Measurements from ENCODE around the gene GSG1L. TPM values are rescaled to one million over a fixed set of nuclear protein-coding genes. Genes with fewer than 3 reads are reported as not detected.

The GSG1L gene
- total RNA-seq, 2 donors from 2014 or later, result 13.9 to 34.7 TPM

DNA sequence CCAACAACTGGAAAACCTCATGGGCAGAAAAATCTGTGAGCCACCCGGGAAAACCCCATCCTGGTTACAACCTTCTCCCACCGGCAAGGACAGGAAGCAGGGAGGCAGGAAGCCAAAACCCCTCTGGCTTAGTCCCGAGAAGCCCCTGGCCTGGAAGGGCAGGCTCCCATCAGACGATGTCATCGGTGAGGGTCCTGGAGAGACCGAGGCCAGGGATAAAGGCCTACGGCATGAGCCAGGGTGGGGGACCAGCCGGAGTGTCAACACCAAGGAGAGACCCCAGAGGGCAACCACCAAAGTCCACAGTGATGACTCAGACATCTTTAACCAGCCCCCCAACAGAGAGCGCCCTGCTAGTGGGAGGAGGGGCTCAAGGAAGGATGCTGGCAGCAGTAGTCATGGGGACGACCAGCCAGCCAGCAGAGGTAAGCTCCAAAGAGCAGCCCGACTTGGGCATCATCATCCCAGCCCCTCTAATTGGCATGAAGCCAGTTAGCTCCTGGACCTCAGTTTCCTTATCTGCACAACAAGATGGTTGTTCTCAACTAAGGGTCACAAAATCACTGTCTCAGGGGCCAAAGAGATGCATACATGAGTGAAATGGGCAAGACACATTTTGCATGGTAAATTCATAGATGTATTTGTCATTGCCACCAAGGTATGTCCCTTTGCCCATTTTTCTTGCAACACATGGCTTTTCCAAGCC is 322.9 kb downstream of the GSG1L start:
- Histone ChIP-seq H3K4me1 (no peaks in the 10 kb centered on the region), H3K9me3 (no peaks in the 10 kb centered on the region), H3K27me3 (no peaks in the 10 kb centered on the region), H3K4me3 (no peak overlapping the region), H3K36me3 (peaks cover 5% of the 10 kb centered on the region), H3K27ac (no peak overlapping the region)
- DNase-seq (ENCODE audit: low spot score), result no peak
- TF ChIP-seq, protein P1, sequence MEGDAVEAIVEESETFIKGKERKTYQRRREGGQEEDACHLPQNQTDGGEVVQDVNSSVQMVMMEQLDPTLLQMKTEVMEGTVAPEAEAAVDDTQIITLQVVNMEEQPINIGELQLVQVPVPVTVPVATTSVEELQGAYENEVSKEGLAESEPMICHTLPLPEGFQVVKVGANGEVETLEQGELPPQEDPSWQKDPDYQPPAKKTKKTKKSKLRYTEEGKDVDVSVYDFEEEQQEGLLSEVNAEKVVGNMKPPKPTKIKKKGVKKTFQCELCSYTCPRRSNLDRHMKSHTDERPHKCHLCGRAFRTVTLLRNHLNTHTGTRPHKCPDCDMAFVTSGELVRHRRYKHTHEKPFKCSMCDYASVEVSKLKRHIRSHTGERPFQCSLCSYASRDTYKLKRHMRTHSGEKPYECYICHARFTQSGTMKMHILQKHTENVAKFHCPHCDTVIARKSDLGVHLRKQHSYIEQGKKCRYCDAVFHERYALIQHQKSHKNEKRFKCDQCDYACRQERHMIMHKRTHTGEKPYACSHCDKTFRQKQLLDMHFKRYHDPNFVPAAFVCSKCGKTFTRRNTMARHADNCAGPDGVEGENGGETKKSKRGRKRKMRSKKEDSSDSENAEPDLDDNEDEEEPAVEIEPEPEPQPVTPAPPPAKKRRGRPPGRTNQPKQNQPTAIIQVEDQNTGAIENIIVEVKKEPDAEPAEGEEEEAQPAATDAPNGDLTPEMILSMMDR (IDR thresholded peaks at IDR 0.05), result no peak

- Histone ChIP-seq H3K27ac (no peak overlapping the region), H3K4me3 (no peak overlapping the region), H3K36me3 (peaks cover 5% of the 10 kb centered on the region), H3K27me3 (no peaks in the 10 kb centered on the region), H3K9me3 (no peaks in the 10 kb centered on the region), H3K4me1 (no peaks in the 10 kb centered on the region)
- TF ChIP-seq, protein P1 (IDR thresholded peaks at IDR 0.05), result no peak
- DNase-seq (ENCODE audit: low spot score), result no peak
These were observed 323.7 kb downstream of the GSG1L start for GRCh38 chr16:27739606-27740357.

DNA sequence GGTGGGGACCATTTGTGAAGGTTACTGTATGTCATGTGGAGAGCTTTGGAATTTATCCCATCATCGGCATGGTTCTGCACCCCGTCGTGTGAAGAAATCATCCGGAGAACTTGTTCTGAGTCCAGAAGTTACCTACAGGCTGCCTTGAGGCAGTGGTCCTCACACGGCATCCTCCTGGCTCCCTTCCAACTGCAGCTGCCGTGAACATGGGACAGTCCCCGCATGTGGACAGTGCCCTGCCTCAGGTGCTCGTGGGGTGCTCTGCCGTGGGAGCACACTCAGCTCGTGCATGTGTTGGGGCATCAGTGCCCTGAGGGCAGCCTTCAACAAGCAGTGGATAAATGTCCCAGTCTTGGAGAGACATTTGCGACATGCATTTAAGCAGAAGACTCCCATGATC is 324.9 kb downstream of the GSG1L start:
- Histone ChIP-seq H3K9me3 (no peaks in the 10 kb centered on the region), H3K27me3 (no peaks in the 10 kb centered on the region), H3K27ac (no peak overlapping the region), H3K4me3 (no peak overlapping the region), H3K36me3 (peaks cover 5% of the 10 kb centered on the region), H3K4me1 (no peaks in the 10 kb centered on the region)
- TF ChIP-seq, protein P1 (IDR thresholded peaks at IDR 0.05), result no peak
- no peak for DNase-seq (ENCODE audit: low spot score)

Other genes with a start within 250 kb of the GSG1L start
- 10 to 100 TPM; 17.9 to 29.8 TPM for gene XPO6, start 148.3 kb upstream of the GSG1L start, total RNA-seq
- gene SBK1, start 228.8 kb upstream of the GSG1L start, total RNA-seq, result under 1 TPM; 0.47 to 0.52 TPM

All from right atrium auricular region (tissue), 2 donors.